ENCODE results near the gene CTXN1.

- no peak for TF ChIP-seq CTCF (conservative IDR thresholded peaks at IDR 0.05; ENCODE audit: low read length)
- TF ChIP-seq EZH2phosphoT487 (IDR thresholded peaks at IDR 0.05; ENCODE audit: borderline replicate concordance), result no peak
Observed at GRCh38 chr19:7912144-7912696, 13.7 kb downstream of the CTXN1 start.

Data from Loucy (cell line).